HG03139 (cell line): Measurements from ENCODE around the gene LARP7.
"Not testable (repeated sequence)": the region's sequence is repeated elsewhere in the genome, so short reads cannot be mapped to it uniquely, and the experiment has no call there.

Experiments
- ATAC-seq: cut with Tn5 transposase; IDR thresholded peaks from one replicate; pipeline ENCODE4 v1.9.1; 2021; ENCODE audit not compliant: unreplicated experiment

LARP7 gene

DNA sequence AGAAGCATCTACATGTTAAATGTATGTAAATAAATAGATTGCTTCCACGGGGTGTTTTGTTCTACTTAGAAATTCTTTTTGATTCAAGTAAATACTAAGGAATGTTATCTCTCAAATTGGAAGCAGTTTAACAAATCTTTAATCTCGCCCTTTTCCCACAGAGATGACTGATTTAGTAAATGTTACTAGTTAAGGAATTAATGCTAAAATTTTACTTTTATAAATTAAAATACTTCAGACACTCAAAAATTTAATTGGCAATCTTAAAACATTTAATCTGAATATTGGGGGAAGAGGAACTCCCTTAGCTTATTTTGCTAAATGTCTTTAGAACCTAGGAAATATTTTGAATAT is 12.1 kb downstream of the LARP7 start:
- ATAC-seq: no peak

DNA sequence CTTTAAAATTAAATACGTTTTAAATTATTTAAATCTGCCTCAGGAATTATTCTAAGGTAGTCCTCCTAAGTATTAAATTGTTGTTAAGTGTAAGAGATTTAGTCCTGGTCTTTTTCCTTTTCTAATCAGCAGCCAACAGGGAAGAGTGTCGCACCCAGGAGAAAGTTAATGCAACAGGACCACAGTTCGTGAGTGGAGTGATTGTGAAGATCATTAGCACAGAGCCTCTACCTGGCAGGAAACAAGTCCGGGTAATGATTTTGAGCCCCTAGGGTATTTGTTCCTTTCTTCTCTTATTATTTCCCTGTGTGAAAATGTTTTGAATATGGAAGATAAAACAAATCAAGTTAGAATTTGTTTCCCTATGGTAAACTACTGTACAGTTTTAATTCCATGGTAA is 13.4 kb downstream of the LARP7 start:
- ATAC-seq: no peak

DNA sequence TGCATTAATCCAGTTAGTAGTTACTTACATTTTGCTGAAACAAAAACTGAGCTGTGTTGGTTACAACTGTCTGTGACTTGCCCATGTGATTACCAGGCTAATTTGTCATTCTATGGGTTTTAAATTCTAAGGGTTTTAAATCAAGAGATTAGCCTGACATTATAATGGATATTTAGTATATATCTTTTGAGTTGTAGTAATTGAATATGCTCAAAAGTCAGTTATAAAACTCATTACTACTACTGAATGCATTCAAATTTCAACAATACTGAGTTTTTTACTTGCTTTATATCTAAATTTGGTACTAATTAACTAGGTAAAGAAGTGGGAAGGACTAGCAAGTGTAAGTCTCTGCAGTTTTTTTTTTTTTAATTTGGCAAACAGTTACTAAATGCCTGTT is 14.7 kb downstream of the LARP7 start:
- ATAC-seq: no peak

DNA sequence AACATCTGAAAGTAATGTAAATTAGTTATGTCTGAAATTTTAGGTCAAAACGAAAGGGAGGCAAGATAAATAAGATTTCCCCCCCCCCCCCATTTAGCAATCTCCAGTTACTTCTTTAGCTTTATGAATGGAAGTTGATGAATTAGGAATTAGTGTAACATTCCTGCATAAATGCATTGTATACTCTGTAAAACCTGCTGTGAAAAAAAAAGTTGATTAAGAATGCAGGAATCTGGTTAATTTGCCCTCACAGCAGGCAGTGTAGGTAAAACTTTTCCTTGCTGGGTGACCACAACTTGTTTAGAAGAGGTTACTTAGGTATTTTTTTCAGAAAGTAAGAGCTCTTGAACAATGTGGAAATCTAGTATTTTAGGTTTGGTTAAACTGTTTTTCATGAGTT is 15.3 kb downstream of the LARP7 start:
- ATAC-seq: no peak

DNA sequence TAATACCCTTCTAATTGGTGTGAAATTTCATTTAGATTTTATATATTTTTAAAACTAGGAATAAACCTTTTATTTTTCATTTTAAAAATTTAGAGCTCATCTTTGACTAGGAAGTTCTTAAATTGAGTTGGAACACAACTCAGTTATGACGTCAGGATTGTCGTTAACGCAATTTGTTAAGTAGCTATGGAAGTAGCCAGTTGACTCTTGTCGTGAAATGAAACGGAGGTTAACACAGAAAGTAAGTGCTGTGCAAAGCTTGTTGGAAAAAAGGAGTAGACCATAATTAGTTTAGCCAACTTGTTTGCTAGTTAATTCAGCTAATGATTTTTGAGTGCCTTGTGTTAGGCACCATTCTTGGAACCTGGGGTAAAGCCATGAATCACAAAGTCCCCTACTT is 18.3 kb downstream of the LARP7 start:
- no peak for ATAC-seq

DNA sequence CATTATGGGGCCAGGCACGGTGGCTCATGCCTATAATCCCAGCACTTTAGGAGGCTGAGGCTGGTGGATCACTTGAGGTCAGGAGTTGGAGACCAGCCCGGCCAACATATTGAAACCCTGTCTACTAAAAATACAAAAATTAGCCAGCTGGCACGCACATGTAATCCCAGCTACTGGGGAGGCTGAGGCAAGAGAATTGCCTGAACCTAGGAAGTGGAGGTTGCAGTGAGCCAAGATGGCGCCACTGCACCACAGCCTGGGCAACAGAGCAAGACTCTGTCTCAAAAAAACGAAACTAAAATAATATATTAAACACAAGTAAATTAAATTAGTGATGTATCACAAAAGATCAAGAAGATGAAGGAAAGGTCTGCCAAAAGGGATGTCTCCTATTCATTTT is 19.2 kb downstream of the LARP7 start:
- not testable (repeated sequence) for ATAC-seq

DNA sequence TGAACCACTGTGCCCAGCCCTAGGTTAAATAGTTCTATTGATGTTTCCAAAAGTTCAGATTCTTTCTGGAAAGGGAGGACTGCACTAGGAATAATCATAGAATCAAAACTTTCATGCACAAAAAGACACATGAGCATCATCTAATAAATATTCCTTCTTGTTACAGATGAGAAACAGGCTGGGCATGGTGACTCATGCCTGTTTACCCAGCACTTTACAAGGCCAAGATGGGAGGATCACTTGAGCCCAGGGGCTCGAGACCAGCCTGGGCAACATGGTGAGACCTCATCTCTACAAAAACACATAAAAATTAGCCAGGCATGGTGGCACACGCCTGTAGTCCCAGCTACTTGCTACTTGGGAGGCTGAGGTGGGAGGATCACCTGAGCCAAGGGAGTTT is 27.7 kb downstream of the LARP7 start:
- ATAC-seq: no peak

DNA sequence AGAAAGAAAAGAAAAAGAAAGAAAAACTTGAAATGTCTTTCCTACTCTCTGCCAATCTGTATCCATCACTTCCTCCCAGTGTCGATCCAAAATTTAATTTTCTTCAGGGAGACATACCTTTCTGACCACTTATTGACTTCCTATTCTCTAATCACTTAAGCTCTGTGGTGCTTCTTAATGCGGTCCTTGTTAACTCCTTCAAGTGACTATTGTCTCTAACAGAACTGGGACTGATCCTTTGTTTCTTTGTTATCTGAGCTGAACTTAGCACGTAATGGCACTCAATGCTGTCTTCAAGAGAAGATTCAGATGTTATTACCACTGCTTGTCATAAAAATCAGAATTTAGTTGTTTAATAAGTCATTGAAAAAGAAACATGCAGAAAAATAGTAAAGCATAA is 31.2 kb downstream of the LARP7 start:
- ATAC-seq: no peak

DNA sequence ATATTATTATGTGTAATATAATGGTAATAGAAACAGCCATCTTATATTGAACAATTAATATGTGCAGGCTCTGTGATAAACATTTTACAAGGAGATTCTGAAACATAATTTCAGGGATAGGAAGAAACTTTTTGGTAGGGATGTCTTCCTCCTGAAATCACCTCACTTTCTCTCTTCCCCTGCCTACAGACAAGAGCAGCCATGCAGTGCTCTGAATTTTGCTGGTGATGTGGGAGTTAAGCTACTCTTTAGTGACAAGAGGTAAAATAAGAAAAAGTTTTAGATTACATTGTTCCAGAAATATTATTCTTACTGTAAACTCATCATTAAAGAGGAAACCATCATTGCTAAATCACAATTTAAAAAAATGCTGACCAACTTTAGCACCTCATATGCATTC is 36.1 kb downstream of the LARP7 start:
- no peak for ATAC-seq

DNA sequence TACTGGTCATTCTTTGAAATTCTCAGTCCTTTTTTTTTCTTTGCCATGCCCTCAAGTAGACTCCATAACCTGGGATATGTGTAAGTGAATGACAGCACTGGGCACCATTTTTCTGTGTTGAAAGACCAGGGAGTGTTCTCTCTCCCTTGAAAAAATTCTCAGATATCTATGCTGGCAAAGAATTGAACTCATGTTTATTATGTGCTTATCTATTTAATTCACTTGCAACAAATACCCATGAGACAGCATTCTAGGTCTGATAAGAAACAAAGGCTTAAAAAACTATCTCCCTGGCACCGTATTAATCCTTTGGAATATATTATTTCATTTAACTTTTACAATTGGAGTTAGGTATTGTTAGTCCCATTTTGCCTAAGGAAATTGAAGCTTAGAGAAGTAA is 36.7 kb downstream of the LARP7 start:
- no peak for ATAC-seq

DNA sequence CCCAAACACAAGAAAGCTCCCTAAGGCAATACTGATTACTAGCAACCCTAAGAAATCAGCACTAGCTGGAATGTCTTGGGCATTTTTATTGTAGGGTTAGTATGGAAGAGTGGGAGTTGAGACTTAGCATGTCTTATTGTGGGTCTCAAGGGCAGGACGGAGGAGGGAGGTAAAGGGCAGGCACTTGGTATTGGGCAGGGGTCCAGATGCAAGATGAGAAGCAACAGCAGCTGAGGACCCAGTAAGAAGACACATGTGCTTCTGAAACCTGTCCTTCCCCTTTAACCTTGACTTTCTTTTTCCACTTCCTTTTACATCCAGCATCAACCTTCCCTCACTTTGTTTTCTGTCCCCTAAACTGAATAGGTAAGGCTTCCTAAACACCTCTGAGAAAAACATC is 37.4 kb downstream of the LARP7 start:
- no peak for ATAC-seq

DNA sequence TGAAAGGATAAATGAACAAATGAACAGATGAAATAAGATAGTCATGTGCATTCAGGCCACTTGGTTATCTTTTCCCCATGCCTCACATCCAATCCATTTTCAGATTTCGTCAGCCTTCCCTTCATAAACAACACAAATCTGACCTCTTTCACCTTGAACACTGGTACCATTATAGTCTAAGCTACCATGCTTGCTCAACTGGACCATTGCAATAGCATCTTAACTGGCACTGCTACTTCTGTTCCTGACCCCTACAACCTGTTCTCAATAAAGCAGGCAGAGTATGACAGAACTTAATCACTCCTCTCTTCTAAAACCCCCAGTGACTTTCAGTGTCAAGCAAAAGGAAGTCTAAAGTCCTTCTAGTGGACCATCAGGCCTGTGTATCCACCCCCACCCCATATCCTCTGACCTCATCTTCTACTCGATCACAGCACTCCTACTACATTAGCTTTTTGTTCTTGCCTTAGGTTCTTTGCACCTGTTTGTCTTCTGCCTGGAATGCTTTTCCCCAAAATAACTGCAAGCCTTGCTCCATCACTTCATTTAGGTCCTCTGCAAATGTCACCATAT is 40.7 kb downstream of the LARP7 start:
- no peak for ATAC-seq

DNA sequence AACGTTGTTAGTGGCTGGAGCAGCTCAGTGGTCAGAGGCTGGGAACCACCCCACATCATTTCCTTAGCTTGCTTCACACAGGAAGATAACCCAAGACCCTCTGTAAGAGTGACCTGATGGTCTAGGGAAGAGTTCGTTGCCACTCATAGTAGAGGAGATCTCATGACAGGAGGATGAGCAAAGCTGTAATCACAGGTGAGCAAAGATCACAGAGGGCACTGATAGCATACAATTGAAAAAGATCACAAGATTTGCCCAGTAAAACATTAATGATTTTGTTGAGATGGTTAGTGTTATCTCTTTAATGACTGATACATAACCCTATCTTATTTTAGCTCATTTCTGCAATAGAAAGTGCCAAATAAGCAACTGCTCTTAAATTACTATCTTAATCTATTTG is 44.1 kb downstream of the LARP7 start:
- no peak for ATAC-seq

DNA sequence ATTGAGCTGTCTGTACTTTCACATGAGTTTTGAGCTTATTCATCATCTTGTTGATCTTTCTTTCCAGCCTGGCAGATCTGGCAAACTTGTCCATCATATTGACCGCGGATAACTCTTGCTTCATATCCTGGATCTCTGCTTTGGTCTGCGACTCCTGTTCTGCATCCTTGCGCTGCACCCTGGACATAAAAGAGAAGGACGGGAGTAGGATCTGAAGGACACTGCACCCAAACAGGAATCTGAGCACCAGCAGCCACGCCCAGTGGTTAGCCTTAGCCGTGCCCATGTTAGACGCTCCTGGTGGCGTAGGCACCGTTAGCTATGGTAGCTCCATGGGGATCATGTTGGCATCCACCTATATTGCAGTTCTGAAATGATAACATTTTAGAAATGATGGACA is 56.6 kb downstream of the LARP7 start:
- ATAC-seq: no peak

DNA sequence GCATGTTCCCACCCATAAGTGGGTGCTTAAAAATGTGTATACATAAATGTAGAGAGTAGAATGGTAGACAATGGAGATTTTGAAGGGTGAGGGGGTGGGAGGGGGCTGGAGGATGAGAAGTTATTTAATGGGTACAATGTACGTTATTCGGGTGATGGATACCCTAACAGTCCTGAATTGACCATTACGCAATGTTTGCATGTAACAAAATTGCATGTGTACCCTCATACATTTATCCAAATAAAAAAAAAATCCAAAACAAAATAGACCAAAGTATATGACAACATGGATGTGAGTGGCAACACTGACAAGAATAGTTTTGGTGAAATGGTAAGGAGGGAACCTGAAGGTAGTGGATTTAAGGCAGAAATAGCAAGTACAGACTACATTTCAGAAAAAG is 63.7 kb downstream of the LARP7 start:
- no peak for ATAC-seq

DNA sequence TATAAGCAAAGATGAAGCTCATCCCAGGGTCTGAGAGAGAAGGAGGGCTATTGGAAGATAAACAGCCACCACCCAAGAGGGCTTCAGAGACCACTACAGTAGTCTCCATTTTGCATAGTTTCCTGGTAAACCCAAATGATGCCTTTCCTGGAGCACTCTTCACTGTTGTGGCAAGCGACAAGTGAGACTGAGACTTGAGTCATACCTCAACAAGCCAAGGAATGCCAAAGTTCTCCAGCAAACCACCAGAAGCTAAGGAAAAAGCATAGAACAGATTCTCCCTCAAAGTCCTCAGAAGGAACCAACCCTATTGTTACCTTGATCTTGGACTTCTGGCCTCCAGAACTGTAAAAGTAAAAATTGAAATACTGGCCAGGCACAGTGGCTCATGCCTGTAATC is 65.9 kb downstream of the LARP7 start:
- no peak for ATAC-seq

DNA sequence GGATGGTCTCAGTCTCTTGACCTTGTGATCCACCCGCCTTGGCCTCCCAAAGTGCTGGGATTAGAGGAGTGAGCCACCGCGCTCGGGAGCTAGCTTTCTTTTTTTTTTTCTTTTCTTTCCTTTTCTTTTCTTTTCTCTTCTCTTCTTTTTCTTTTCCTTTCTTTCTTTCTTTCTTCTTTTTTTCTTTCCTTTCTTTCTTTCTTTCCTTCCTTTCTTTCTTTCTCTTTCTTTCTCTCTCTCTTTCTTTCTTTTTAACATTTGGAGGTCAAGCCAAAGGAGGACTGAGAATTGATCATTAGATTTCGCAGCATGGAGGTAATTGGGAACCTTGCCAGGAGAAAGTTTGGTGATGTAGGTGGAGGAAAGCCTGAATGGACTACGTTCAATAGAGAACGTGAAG is 67.4 kb downstream of the LARP7 start:
- no peak for ATAC-seq

DNA sequence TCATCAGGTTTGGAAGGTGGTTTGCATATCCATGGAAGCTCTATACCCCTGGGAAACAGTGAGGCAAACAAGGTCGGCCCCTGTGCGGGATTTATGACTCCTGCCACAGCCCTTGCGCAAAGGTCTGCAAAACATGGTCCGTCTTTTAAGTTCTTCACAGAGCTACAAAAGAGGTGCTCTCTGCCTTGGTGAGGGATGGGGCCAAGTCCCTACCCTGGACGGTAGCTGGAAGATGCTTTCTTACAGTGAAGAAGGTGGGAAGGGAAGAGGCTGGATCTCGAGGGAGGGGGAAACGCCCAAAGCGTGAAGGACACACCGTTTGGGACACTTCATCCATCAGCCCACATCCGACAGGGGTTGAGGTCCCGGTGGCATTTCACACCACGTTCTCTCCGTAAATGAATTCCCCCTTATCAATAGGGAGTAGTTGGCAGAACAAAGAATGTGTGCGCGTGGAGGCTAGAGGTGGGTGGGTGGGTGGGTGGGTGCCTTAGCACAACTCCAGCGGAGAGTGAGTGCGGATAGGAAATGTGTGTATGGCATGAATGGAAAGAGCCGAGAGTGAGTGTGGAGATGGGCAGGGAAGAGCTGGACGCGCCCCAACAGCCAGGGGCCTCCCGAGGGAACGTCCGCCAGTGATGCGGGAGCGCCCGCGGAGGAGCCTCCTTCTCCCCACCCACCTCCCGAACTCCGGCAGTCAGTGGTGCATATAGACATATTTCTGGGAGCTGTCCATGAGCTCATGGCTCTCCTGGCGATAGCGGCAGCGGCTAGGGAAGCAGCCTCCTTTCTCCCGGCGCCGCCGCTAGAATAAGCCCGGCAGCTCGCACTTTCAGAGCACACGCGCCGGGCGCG is 68.3 kb downstream of the LARP7 start:
- ATAC-seq: no peak

DNA sequence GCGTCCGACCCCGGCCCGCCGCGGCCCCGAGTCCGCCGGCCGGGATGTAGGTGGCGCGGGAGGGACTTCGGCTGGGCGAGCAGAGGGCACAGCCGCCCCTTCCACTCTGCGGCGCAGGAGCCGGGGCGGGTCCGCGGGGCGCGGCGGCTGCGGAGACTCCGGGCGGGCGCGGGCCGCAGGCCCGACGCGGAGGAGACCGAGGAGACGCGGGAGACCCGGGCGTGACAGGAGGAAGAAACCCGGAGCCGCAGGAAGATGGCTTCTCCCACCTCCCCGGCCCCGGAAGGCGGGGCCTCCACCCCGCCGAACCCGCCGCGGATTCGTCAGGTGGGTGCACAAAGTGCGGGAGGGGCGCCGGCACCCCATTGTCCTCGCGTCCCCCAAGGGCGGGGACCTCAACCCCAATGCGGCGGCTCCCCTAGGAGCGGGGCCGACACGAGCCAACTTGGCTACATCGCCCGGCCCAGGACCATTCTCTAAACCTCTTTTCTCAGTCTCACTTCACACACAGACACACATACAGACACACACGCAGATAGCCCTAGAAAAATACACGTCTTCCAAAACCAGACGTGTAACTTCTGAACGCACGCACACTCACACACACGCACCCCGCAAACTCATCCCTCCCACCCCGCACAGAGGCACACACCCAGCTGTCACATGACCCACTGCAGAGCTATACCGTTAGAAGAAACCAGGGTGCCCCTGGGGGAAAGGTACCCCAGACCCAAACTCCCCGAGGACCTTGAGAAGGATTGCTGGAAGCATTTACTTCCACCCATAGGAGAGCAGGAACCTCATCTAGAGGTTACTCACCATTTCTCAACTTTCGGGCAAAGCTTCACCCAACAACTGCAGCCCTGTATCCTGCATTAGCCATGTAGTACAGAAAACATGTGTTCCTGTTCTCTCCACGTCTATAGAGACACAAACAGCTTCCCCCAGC is 69.2 kb downstream of the LARP7 start:
- ATAC-seq: not testable (repeated sequence)

DNA sequence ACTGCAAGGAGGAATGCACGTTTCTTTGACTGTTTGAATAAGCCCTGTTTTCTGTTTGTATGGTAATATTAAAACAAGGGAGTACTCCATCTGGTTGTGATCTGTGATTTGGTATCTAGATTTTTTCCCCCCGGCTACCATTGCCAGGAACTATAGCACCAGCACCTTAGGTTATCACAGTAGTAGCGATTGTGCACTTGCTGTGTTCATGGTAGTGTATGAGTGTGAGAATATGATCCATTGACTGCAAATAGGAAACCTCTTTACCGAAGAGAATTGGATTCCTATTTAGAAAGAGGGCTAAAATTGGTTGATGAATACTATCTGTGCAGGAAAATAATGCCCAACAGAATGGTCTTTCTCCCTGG is 69.9 kb downstream of the LARP7 start:
- ATAC-seq: no peak
